Measurements from ENCODE around the gene DYRK1A.

Gene DYRK1A

DNA sequence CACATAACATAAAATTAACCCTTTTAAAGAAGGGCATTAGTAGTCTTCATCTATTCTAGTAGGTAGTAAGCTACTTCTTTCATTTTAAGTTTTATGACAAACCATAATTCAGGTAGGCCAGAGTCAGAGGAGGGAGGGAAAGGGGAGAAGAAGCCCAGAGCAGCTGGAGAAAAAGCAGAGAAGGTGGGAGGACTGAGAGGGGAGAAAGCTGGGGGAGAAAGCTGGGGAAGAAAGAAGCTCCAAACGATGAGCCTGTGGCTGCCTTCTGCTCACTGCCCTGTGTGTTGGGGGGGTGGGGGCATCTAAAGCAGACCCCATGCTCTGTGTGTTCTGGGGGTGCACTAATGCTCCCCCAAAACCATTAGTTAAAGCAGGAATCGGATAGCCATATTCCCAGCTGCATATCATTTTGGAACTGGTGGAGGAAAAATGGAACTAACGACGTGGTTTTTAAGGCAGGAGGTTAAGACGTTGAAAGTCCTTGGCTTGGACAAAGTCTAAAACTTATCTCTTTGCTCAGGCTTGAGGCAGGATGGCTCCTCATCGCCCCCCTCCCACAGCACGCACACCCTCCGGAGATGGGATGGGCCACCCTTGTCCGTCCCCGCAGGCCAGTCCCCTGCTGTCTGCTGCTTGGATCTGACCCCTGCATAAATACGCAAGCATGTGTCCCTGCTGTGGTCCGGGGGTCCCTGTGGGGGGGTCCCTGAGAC is 184.2 kb downstream of the DYRK1A start:
- DNase-seq (ENCODE audit: low read depth in 2 of 2) = no peak

- no peak for DNase-seq (ENCODE audit: low read depth in 2 of 2)
Measured at GRCh38 chr21:37551331-37551992, 184.9 kb downstream of the DYRK1A start.

GRCh38 chr21:37551993-37552355 is 185.4 kb downstream of the DYRK1A start:
- DNase-seq (ENCODE audit: low read depth in 2 of 2) = no peak

GRCh38 chr21:37552496-37553029 is 186.0 kb downstream of the DYRK1A start:
- no peak for DNase-seq (ENCODE audit: low read depth in 2 of 2)

- DNase-seq (ENCODE audit: low read depth in 2 of 2) = no peak
Measured at GRCh38 chr21:37553078-37553481, 186.5 kb downstream of the DYRK1A start.

DNA sequence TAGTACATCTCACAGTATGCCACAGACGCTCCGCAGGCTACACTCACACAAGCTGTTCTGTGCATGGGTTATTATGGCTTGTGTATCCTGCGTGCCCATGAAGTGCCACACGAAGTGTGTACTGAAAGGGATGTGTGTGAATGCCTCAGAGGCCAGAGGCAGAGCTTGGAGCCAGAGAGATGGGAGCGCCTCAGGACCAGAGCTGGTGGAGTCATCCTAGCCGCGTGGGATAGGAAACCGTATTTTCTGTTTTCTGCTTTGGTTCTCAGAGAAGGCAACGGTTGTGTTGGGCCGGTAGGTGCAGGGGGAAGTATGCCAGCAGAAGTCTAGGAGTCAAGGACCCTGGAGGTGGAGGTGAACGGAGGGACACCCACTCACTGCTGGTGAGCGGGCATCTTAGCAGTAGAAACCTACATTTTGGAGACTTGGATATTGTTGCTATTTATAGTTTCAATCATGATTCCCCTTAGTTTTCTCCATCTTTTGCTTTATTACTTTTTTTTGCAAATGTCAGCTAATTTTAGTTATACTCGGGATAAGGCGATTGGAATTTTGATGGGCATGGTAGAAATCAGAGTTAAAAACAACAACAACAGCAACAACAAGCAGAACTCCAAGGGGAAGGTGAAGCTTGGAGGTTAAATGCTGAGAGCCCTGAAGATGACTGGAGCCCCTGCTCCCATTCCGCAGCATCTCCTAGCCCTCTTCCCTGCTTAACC is 188.2 kb downstream of the DYRK1A start:
- DNase-seq (ENCODE audit: low read depth in 2 of 2) = no peak

GRCh38 chr21:37555672-37556261 is 189.2 kb downstream of the DYRK1A start:
- DNase-seq (ENCODE audit: low read depth in 2 of 2) = no peak

DNA sequence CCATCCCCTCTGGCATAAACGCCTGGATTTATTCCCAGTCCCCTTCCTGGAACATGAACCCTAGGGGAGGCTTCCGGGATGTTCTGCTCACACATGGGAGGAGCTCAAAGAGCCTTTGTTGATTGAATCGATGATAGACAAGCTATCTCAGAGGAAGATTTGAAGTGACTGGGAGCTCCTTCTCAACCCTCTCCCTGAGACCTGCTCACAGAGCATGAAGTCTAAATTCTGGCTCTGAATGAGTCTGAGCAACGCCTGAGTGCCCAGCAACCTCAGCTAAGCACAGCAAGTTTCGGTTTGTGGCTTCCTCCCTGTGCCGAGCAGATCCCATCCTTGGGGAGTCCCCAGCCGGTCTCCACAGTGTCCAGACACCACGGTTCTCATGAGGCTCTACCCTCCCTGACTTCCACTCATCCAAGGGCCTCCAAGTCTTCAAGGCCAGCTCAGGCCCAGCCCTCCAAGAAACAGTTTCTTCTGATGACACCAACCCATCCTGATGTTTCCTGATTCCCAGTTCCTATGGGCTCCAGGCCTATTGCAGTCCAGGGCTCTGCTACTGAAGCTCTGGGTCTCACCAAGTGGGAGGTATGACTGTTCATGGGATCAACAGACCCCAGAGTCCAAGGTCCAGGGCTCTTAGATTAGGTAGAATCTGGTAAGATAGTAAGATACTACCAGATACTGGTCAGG is 190.8 kb downstream of the DYRK1A start:
- no peak for DNase-seq (ENCODE audit: low read depth in 2 of 2)

GRCh38 chr21:37558676-37559211 is 192.2 kb downstream of the DYRK1A start:
- no peak for DNase-seq (ENCODE audit: low read depth in 2 of 2)

GRCh38 chr21:37560385-37560784 is 193.8 kb downstream of the DYRK1A start:
- DNase-seq (ENCODE audit: low read depth in 2 of 2) = no peak

GRCh38 chr21:37561506-37561905 is 194.9 kb downstream of the DYRK1A start:
- DNase-seq (ENCODE audit: low read depth in 2 of 2) = no peak

DNA sequence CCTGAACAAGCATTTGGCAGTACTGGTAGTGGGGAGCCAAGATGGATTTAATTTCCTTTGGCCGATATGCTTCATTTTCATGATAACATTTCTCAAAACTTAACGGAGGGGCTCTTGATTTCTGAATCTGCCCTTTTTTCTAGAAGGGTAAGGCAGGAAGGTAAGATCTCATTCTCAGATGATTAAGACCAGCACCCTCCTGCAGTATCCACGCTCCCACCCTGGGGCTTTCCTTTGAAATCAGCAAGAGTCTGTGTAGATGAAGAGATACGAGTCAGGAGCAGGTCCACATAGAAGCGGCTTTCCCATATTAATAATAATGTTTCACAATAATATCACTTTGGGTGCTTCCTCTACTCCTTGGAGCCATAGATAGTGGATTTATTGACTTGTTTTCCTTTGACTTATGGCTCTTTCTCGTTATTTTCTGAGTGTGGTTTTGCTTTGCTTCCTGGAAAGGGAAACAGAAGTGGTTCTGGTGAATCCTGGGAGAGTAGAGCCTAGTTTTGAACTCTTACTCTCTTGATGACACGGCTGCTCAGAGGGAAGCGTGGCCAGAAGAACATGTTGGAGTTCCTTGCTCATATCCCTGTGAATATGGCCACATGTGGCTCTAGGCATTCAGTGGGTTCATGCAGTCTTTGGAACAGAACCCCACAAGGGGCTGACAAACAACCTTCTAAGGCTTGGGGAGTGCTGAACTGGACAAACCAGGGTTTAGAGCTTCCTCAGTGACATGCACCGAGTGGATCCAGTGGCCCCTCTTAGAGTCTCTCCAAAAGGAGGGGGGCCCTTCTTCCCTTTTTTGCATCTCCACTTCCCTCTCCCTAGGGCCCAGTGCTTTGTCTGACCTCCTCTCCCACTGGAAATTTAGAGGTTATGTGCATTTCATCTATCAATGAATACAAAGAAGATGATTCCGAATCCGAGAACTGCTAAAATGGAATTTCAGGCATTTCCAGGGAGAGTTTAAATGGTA is 195.7 kb downstream of the DYRK1A start:
- DNase-seq (ENCODE audit: low read depth in 2 of 2) = no peak

DNA sequence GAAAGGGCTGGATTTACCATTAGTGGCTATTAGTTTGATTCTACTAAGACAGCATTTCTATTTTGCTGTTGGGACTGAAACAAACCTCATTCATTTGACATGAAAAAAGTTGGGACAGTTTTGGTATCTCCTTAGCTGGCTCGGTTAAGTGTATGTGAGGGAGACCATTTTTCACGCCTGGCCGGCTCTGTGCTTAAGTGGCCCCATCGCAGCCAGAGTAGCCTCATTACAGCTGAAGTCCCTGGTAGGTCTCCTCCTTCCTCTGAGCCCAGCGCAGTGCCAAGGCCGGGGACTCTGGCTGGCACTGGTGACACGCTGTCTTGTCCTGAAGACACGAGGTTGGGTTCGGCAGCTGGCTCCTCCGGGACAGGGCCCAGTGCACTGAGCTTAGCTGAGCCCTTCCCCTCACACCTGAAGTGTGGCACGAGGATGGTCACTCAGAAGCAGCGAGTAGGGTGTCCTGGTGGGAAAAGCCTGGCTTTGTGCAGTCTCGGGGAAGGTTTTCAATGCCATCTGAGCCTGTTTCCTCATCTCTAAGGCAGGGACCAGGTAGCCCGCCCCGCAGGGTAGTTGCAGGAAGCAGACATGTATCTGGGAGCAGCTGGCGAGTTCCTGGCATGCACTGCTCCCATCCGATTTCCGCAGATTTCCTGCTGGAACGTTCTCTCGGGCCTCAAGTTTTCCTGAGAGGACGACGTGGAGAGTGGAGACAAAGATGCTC is 196.5 kb downstream of the DYRK1A start:
- DNase-seq (ENCODE audit: low read depth in 2 of 2) = peak in 1 of 2 donors; percentile 8

DNA sequence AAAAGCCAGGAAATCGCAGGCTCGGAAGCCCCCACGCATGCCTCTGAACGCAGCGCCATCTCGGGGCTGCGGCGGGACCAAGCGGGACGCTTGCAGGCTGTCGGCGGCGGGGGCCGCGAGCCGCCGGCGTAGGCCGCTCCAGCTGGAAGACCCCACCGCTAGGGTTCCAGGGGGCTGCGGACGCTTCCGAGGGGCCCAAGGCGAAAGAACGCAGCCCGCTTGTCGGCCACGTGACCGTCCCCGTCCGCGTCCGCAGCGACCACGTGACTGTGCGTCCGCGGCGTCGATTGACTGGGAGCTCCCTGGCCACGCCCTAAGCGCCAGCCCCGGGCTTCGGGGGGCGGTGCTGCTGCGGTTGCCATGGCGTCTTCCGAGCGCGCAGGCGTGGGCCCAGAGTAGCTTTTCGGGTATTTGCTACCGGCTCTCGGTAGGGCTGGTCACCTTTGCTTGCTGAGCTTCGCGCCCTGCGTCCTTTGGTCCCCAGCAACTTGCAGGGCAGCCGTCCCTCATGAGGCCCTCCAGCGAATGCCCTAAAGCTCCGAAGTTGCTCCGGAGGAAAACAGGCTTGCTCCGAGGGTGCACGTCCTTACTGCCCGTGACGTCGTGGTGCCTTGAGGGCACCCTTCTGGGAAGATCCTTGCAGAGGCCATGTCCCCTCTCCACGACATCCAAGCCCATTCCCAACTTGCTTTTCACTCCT is 197.2 kb downstream of the DYRK1A start:
- peak; percentile 85 to 91 for DNase-seq (ENCODE audit: low read depth in 2 of 2)

DNA sequence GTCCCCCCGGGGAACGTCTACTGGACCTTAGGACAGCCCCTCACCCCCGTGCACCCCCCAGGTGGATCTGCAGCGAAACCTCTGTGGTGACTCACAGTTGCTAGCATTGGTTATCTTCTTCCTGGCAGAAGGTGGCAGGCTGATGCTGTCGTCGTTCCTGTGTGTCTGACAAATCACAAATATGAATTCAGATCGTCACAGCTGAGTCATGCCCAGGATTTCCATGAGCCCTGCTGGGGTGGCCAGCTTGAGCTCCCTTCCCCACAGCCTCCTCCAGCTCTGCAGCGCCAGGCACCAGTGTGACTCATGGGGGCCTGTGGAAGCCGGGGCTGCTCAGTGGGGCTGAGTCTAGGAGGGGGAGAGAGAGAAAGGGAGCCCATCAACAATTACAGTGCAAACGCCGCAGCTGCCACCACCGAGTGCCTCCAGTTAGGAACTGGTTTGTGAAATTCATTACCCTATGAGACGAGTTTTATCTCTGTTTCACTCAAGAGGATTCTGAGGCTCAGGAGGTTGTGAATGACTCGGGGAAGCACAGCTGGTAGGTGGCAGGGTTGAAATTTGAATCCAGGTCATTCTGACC is 197.9 kb downstream of the DYRK1A start:
- peak; percentile 85 to 87 for DNase-seq (ENCODE audit: low read depth in 2 of 2)

GRCh38 chr21:37564924-37565529 is 198.5 kb downstream of the DYRK1A start:
- DNase-seq (ENCODE audit: low read depth in 2 of 2) = no peak

- no peak for DNase-seq (ENCODE audit: low read depth in 2 of 2)
Measured at GRCh38 chr21:37565530-37566223, 199.1 kb downstream of the DYRK1A start.

All from stimulated activated CD4-positive, alpha-beta T cell treated with anti-CD3 and anti-CD28 coated beads, Interleukin-15, amount 100 ng/mL, for 48 hours (primary cell).